Activated CD4-positive, alpha-beta T cell treated with anti-CD3 and anti-CD28 coated beads, Interleukin-2, Interleukin-6, amounts not matched to agents 100 ng/mL and 50 ng/mL, durations not matched to agents 16 hours and 8 hours (primary cell): ENCODE measurements around the gene GH1.

Experiments
- DNase-seq: peaks from one replicate; pipeline ENCODE4 v3.0.0-alpha.2; 2020

Gene GH1

GRCh38 chr17:63944736-63945499, 26.3 kb upstream of the GH1 start:
- no peak for DNase-seq

GRCh38 chr17:63943745-63944144, 25.1 kb upstream of the GH1 start:
- DNase-seq = no peak

GRCh38 chr17:63942309-63942985, 23.8 kb upstream of the GH1 start:
- no peak for DNase-seq

DNA sequence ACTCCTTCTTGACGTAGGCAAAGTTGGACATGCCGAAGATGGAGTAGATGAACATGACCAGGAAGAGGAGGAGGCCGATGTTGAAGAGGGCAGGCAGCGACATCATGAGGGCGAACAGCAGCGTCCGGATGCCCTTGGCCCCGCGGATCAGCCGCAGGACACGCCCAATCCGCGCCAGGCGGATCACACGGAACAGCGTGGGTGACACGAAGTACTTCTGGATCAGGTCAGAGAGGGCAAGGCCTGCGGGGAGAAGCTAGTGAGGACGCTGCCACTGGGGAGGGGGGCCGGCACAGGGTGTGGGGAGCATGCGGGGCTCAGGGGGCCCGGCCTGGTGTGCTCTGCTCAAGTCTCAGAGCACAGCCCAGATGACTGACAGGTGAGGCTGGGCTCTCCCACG, 23.1 kb upstream of the GH1 start:
- DNase-seq = no peak

DNA sequence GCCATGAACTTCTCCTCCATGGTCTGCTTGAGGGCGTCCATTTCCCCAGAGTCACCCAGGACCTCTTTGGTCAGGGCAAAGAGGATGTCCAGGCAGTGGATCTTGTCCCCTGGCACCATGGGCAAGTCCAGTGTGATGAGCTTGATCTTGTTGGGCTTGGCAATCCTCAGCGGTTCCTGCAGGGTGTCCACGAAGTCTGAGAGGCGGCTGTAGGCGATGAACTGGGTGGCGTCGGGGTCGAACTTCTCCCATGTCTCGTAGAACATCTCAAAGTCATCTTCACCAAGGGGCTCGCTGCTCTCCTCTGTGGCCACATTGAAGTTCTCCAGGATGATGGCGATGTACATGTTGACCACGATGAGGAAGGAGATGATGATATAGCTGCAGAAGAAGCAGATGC, 22.5 kb upstream of the GH1 start:
- no peak for DNase-seq

GRCh38 chr17:63940584-63940983, 21.9 kb upstream of the GH1 start:
- no peak for DNase-seq

DNA sequence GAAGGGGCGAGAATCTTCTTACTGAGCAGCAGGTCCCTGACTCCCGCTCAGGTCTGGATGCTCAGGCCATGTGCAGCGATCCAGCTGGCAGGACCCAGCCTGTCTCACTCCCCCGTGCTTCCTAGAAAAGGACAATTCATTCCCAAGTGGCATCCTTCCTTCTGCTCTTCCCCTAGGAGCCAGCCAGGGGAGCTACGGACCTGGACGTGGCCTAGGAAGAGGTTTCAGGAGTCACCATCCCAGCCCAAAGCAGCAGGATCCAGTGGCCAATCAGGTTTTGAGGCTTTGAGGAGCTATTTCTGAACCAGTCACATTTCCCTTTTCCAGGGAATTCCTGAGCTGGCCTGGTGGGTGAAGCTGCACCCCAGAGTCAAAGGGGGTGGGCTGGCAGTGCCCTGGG, 21.2 kb upstream of the GH1 start:
- no peak for DNase-seq

GRCh38 chr17:63939401-63939800, 20.8 kb upstream of the GH1 start:
- DNase-seq = no peak

- no peak for DNase-seq
Measured at GRCh38 chr17:63937920-63938319, 19.3 kb upstream of the GH1 start.

- DNase-seq = no peak
Measured at GRCh38 chr17:63937319-63937718, 18.7 kb upstream of the GH1 start.

DNA sequence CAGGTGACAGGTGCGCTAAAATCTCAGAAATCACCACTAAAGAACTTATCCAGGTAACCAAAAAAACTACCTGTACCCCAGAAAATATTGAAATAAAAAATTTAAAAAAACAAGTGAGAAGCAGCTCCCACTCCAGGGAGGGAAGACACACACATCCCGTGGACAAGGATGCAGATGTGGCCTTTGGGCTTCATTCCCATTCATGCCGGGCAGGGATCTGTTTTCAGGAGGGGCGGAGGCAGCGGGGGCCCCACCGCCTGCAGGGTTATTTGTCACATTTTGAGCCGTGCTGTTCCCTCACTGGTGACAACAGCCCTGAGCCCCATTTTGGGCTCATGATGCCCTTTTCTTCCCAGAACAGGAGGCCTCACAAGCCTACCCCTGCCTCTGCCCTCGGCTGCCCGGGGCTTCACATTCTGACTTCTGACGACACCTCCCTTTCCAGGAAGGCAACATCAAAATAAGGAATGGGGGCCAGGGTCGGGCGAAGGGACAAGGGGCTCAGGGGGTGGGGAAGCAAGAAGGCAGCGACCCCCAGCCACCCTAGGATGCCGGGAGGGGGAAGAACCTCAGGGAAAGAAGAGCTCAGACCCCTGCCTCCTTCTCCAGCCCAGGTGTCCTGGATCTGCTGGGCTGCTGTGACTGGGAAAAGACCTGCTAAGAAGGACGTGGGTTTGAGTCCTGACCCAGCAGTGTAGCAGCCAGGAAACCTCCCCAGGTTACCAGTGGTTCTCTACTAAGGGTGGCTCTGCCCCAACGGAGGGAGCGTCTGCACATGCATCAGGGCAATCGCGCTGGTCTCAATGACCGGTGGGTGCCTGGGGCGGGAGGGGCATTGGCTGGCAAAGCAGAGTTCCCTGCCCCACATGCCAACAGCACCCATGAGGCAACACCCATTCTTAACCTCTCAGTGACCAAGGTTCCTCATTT, 15.8 kb upstream of the GH1 start:
- DNase-seq = no peak

GRCh38 chr17:63933598-63933997, 15.0 kb upstream of the GH1 start:
- no peak for DNase-seq

DNA sequence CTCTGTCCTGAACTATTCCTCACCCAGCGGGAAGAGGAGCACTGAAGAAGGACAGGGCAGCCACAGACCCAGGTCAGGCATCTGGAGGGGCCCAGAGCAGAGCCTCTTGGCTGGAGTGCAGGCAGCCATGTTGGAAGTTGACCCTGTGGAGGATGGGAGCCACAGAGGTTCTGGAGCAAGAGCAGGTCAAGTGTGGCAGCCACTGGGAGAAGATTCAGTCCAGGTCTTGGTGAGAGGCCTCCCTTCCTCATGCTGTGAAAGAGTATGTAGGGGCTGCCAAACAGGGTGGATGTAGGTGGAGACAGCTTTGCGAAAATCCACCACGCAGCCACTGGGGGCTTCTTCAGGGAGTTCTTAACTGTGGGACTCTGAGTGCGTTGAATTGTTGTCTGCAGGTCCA, 14.1 kb upstream of the GH1 start:
- no peak for DNase-seq

GRCh38 chr17:63931981-63932561, 13.4 kb upstream of the GH1 start, which contains the start of gene CD79B:
Gene CD79B (minus strand): TSS chr17:63932331. CDS start chr17:63932261, 70 bp downstream.
- peak; percentile 48 for DNase-seq

DNA sequence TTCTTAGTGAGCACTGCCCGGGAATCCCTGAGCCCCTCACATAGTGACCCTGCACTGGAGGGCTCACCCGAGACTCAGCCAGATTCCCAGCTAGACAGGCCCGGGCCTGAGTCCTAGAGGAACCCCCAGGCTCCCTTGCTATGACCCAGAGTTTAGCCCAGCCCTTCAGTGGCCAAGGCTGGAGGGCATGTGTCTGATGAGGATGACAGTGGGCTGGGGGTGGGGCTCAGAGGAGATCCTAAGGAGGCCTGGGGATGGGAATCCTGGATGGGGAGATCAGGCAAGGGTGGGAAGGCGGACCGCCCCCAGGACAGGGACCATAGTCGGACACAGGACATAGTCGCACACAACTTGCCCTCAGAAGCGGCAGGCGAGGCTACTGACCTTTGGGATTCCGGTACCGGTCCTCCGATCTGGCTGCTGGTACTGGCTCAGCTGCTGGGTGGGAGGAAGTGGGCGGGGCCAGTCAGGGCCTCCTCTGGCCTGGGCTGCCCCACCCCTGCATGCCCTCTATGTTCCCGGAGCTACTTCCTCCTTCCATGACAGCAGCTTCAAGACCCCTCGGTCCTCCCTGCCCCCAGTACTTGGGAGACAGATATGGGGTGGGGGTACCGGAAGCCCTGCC, 12.4 kb upstream of the GH1 start:
- peak; percentile 66 for DNase-seq

DNA sequence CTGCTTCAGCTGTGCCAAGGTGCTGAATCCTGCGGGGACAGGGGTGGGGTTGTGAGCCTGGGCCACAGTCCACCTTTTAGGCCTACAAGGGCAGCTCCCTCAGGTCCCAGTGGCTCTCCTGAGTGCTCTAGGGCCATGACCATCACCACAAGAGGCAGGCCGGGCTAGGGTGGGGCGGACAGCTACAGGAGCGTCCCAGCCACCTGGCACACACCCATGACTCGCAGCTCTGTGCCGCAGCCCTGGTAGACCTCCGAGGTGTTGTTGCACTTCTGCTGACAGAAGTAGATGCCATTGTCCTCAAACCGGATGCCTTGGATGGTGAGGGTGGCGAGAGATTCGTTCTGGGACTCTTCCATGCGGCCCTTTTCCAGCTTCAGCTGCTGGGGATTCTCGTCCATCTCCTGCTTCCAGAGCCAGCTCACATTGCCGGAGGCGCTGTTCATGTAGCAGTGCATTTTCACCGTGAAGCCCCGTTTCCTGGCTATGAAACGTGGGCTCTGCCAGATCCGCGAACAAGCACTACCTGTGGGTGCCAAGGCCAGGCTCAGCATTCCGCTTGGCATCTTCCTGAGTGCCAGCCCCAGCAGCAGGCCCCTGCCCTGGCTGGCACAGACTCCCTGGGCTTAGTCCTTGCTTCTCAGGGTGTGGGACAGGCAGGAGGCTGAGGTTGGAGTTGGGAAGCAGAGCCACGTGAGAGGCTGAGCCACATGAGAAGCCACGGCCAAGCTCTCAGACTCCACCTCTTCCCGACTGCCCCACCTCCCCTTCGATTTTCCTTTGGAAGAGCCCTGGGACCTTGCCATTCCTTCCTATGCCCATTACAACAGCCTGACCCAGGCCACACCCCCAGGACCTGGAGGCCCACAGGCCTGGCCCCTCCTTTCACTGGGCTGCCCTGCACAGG, 11.5 kb upstream of the GH1 start:
- DNase-seq = no peak

- DNase-seq = no peak
Measured at GRCh38 chr17:63928966-63929695, 10.5 kb upstream of the GH1 start.

- DNase-seq = no peak
Measured at GRCh38 chr17:63928172-63928666, 9.6 kb upstream of the GH1 start.

GRCh38 chr17:63927464-63928171, 9.0 kb upstream of the GH1 start:
- DNase-seq = no peak

GRCh38 chr17:63926164-63926563, 7.5 kb upstream of the GH1 start:
- no peak for DNase-seq
